ENCODE results near the gene AHDC1. TPM values are rescaled to one million over a fixed set of nuclear protein-coding genes. Genes with fewer than 3 reads are reported as not detected.

AHDC1 gene
- total RNA-seq, 4 donors from 2014 or later, result 14.7 to 54.3 (median 35.4) TPM

GRCh38 chr1:27604579-27605299 is 795 bp upstream of the AHDC1 start:
- Histone ChIP-seq H3K4me3 (peak overlapping the region; percentile 80 to 100 (median 97)), H3K27me3 (no peaks in the 10 kb centered on the region), H3K36me3 (no peaks in the 10 kb centered on the region), H3K27ac (replicated peaks in 1 of 4) (peak overlapping the region; percentile 96 to 99 (median 97)), H3K9me3 (no peaks in the 10 kb centered on the region), H3K4me1 (peaks cover 32 to 69% (median 61%) of the 10 kb centered on the region in 4 donors)
- intact Hi-C loops (cut with DNase I), result loop anchor here (5.0 kb wide), 3 partner anchors 187 to 302 kb away; no protein-coding TSS in a partner anchor
- DNase-seq (ENCODE audit: extremely low spot score), result no peak
- TF ChIP-seq EP300 (IDR thresholded peaks at IDR 0.05) (no peak), CTCF (IDR thresholded peaks at IDR 0.05) (no peak), POLR2AphosphoS5 (IDR thresholded peaks at IDR 0.05) (no peak), POLR2A (IDR thresholded peaks at IDR 0.05; ENCODE audit: low read depth) (no peak)
- WGBS, result 45% methylated on average over 20 of the region's 21 CpGs

GRCh38 chr1:27603309-27603680 is 649 bp downstream of the AHDC1 start:
- Histone ChIP-seq H3K27me3 (no peaks in the 10 kb centered on the region), H3K4me1 (peaks cover 41 to 76% (median 65%) of the 10 kb centered on the region in 4 donors), H3K27ac (replicated peaks in 1 of 4) (peak overlapping the region; percentile 96 to 99 (median 97)), H3K4me3 (peak overlapping the region; percentile 80 to 100 (median 97)), H3K36me3 (no peaks in the 10 kb centered on the region), H3K9me3 (no peaks in the 10 kb centered on the region)
- WGBS, result 0% methylated on average over 2 of the region's 43 CpGs
- no peak for DNase-seq (ENCODE audit: extremely low spot score)
- TF ChIP-seq POLR2AphosphoS5 (IDR thresholded peaks at IDR 0.05), result no peak
- intact Hi-C loops (cut with DNase I), result loop anchor here (5.0 kb wide), 1 partner anchor 186 kb away; no protein-coding TSS in a partner anchor

DNA sequence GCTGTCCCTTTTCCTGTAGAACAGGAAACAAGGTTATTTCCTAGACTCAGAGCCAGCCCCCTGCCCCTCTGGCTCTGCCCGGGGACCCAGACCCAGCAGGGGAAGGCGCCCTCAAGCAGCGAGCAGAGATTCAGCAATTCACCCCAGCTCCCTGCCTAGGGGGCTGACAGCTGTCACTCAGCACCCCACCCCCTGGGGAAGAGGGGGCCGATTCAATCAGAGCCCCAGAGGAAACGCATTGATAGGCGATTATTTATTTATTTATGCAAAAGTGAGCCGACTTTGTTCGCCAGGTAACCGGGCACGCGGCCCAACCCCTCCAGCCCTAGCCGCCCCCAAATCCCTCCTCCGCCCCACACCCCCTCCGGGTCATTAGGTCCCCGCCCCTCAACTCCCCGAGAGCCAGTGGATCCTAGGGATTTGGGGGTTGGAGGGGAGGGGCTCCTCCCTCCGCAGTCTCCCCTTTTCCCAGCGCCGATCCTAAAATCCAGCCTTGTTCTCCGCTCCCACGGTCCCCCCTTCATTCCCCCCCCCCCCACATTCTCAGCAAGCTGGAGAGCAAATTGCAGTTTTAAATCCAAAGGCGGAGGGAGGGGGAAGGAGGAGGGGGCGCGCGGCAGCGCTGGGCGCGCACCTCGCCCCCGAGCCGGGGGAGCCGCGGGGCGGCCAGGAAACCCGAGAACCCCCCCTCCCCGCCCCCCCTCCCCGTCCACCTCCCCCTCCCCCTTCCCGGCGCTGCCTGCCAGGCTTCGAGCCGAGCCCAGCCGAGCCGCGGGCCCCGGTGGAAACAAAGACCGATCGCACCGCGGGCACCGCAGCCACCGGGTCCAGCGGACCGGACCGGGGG is 1.3 kb downstream of the AHDC1 start:
- intact Hi-C loops (cut with DNase I), result loop anchor here (5.0 kb wide), 1 partner anchor 185 kb away; no protein-coding TSS in a partner anchor
- TF ChIP-seq CTCF (IDR thresholded peaks at IDR 0.05) (peak in 1 of 3 experiments; percentile 4), POLR2A (IDR thresholded peaks at IDR 0.05; ENCODE audit: low read depth) (no peak), POLR2AphosphoS5 (IDR thresholded peaks at IDR 0.05) (peak in 1 of 2 donors; percentile 37)
- no peaks in the 10 kb centered on the region for H3K36me3 ChIP-seq
- DNase-seq (ENCODE audit: extremely low spot score), result no peak
- no peaks in the 10 kb centered on the region for H3K27me3 ChIP-seq
- WGBS, result 0% methylated on average over 19 of the region's 54 CpGs
- no peaks in the 10 kb centered on the region for H3K9me3 ChIP-seq
- H3K27ac ChIP-seq (replicated peaks in 1 of 4), result peak overlapping the region; percentile 96 to 99 (median 97)
- H3K4me1 ChIP-seq, result peaks cover 47 to 82% (median 70%) of the 10 kb centered on the region in 4 donors
- H3K4me3 ChIP-seq, result peak overlapping the region; percentile 80 to 100 (median 97)

- TF ChIP-seq POLR2A (IDR thresholded peaks at IDR 0.05; ENCODE audit: low read depth), result no peak
- no peak for TF ChIP-seq EP300 (IDR thresholded peaks at IDR 0.05)
- TF ChIP-seq POLR2AphosphoS5 (IDR thresholded peaks at IDR 0.05), result peak; percentile 18 to 29
- no peak for TF ChIP-seq CTCF (IDR thresholded peaks at IDR 0.05)
- intact Hi-C loops (cut with DNase I), result loop anchor here (5.0 kb wide), 1 partner anchor 185 kb away; no protein-coding TSS in a partner anchor
- no peaks in the 10 kb centered on the region for H3K36me3 ChIP-seq
- H3K4me1 ChIP-seq, result peaks cover 54 to 85% (median 77%) of the 10 kb centered on the region in 4 donors
- no peak for DNase-seq (ENCODE audit: extremely low spot score)
- no peaks in the 10 kb centered on the region for H3K27me3 ChIP-seq
- H3K4me3 ChIP-seq, result peak overlapping the region; percentile 80 to 100 (median 97)
- no peaks in the 10 kb centered on the region for H3K9me3 ChIP-seq
- H3K27ac ChIP-seq (replicated peaks in 1 of 4), result peak overlapping the region; percentile 96 to 99 (median 97)
- no CpG with 5 or more reads among the region's 23 CpGs for WGBS
Measured at GRCh38 chr1:27601771-27602461, 2.0 kb downstream of the AHDC1 start.

Data from esophagus muscularis mucosa (tissue), 4 donors.